Measurements from ENCODE around the gene USP1.

DNA sequence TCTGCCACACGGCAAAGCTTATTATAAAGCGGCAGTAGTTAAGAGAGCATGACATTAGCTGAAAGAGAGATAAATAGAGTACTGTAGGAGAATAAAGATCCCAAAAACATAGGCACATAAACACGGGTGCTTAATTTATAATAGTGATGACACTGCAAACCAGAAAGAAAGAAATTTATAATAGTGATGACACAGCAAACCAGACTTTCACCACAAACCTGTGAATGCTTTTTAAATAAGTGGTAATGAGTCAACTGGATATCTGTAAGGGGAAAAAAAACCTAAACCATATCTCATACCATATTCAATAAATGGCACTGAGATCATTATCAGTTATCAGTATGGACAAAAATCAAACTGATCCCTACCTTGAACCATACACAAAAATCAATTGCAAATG is 25.5 kb downstream of the USP1 start:
- TF ChIP-seq, protein P1, sequence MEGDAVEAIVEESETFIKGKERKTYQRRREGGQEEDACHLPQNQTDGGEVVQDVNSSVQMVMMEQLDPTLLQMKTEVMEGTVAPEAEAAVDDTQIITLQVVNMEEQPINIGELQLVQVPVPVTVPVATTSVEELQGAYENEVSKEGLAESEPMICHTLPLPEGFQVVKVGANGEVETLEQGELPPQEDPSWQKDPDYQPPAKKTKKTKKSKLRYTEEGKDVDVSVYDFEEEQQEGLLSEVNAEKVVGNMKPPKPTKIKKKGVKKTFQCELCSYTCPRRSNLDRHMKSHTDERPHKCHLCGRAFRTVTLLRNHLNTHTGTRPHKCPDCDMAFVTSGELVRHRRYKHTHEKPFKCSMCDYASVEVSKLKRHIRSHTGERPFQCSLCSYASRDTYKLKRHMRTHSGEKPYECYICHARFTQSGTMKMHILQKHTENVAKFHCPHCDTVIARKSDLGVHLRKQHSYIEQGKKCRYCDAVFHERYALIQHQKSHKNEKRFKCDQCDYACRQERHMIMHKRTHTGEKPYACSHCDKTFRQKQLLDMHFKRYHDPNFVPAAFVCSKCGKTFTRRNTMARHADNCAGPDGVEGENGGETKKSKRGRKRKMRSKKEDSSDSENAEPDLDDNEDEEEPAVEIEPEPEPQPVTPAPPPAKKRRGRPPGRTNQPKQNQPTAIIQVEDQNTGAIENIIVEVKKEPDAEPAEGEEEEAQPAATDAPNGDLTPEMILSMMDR (IDR thresholded peaks at IDR 0.05): no peak
- TF ChIP-seq POLR2A (IDR thresholded peaks at IDR 0.05): no peak
